T-helper 22 cell (primary cell): ENCODE measurements around the gene SLC22A24.
"Not testable (repeated sequence)": the region's sequence is repeated elsewhere in the genome, so short reads cannot be mapped to it uniquely, and the experiment has no call there.

ENCODE experiments used
- DNase-seq: peaks from one replicate; pipeline ENCODE4 v3.0.0-alpha.2; 2020; ENCODE audit warnings: low read depth

The SLC22A24 gene, protein sequence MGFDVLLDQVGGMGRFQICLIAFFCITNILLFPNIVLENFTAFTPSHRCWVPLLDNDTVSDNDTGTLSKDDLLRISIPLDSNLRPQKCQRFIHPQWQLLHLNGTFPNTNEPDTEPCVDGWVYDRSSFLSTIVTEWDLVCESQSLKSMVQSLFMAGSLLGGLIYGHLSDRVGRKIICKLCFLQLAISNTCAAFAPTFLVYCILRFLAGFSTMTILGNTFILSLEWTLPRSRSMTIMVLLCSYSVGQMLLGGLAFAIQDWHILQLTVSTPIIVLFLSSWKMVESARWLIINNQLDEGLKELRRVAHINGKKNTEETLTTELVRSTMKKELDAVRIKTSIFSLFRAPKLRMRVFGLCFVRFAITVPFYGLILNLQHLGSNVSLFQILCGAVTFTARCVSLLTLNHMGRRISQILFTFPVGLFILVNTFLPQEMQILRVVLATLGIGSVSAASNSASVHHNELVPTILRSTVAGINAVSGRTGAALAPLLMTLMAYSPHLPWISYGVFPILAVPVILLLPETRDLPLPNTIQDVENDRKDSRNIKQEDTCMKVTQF

GRCh38 chr11:63144121-63144520 is at the start of gene SLC22A24:
SLC22A24 (minus strand) TSS chr11:63144221; CDS start chr11:63143779, 442 bp downstream.
- no peak for DNase-seq

GRCh38 chr11:63180536-63180935 is 36.5 kb upstream of the SLC22A24 start:
- no peak for DNase-seq

- no peak for DNase-seq
These were observed 35.5 kb upstream of the SLC22A24 start for GRCh38 chr11:63179432-63180041.

DNA sequence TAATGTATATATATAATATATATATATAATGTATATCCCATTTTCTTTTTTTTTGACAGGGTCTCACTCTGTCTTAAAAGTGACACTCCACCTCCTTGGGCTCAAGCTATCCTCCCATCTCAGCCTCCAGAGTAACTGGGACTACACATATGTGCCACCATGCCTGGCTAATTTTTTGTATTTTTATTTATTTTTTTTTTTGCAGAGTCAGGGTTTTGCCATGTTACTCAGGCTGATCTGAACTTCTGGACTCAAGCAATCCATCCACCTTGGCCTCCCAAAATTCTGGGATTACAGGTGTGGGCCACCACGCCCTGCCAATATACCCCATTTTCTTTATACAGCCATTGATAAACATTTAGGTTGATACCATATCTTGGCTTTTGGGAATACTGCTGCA is 33.9 kb upstream of the SLC22A24 start:
- no peak for DNase-seq

GRCh38 chr11:63165706-63166310 is 21.8 kb upstream of the SLC22A24 start:
- no peak for DNase-seq

GRCh38 chr11:63155794-63156193 is 11.8 kb upstream of the SLC22A24 start:
- DNase-seq, result no peak

DNA sequence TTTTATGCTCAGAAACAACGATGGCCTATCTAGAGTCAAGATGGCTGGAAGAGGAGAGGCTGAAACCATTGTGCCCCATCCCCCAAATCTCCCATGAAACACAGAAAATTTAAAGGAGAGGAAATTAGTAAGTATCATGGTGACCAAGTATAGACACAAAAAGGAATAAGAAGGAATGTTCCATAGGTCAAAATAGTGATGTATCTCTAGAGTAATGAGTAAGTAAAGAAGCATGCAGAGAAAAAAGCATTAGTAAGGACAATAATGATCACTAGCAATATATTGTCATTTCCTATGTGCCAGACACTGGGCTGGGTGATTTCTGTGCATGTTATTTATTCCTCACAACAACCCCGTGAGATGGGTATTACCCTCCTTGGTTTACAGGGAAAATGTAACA is 2.6 kb upstream of the SLC22A24 start:
- DNase-seq, result no peak

DNA sequence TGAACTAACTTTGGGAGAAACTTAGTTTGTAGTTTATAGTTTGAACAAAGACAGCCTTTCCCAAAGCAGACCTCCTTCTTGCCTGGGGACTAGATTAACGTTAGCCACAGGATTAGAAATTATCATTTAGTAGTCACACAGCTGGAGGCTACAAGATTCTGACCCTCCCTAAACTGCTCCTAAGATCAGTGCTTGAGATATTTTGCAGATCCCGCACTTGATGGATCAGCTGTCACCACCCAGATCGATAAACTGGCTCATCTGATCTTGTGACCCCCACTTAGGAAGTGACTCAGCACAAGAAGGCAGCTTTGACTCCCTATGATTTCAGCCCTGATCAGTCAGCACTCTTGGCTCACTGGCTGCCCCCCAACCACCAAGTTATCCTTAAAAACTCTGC is 1.6 kb downstream of the SLC22A24 start:
- no peak for DNase-seq

DNA sequence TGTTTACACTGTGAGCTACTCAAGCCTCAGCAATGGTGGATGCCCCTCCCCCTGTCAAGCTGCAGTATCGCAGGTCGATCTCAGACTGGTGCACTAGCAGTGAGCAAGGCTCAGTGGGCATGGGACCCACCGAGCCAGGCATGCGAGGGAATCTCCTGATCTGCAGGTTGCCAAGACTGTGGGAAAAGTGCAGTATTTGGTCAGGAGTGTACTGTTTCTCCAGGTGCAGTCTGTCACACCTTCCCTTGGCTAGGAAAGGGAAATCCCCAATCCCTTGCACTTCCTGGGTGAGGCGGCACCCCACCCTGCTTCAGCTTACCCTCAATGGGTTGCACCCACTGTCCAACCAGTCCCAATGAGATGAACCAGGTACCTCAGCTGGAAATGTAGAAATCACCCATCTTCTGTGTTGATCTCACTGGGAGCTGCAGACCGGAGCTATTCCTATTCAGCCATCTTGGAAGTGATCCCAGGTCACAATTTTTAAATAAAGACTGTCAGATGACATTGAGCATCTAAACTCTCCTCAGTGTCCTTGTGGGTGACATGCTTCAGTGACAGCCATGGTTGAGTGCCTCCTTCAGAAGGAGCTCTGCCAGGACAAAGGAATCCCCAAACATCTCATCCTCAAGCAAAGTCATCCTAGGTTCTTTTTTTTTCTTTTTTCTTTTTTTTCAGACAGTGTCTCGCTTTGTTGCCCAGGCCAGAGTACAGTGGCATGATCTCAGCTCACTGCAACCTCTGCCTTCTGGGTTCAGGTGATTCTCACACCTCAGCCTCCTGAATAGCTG is 10.8 kb downstream of the SLC22A24 start:
- no peak for DNase-seq

DNA sequence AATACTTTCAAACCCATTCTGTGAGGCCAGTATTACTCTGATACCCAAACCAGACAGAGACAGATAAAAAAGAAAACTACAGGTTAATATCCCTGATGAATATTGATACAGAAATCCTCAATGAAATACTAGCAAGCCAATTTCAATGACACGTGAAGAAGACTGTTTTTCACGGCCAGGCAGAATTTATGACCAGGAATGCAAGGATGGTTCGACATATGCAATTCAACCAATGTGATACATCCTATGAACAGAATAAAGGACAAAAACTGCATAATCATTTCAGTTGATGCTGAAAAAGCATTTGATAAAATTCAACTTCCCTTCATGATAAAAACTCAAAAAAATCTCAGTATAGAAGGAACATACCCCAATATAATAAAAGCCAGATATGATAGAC is 44.5 kb downstream of the SLC22A24 start:
- DNase-seq, result no peak

GRCh38 chr11:63080682-63081081 is 63.3 kb downstream of the SLC22A24 start:
- no peak for DNase-seq

- not testable (repeated sequence) for DNase-seq
These were observed 97.8 kb downstream of the SLC22A24 start for GRCh38 chr11:63046203-63046602.

- no peak for DNase-seq
These were observed 101.4 kb downstream of the SLC22A24 start for GRCh38 chr11:63042596-63042995.

DNA sequence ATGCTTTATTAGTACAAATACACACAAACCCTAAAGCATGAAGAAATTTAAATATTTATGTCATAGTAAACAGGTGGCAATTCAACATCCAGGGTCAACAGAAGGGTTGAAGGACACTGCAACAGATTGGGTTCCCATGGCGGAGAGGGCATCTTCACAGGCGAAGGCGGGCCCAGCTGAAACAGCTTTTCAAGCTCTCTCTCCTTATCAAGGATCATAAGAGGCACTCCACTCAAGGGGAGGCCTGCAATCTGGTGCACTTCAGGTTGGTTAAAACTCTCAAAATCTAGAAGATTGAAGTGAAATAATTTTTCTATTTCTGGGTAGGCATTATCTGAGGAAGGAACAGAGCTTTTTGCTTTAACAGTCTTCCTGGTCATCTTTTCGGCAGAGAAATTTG is 111.6 kb downstream of the SLC22A24 start:
- DNase-seq, result no peak
